Activated CD8-positive, alpha-beta memory T cell treated with anti-CD3 and anti-CD28 coated beads, Interleukin-2, amount 50 U/mL, for 1 hour (primary cell): ENCODE data around the gene WNT10A.
A peak's percentile ranks its signal among the peaks of the same experiment; 100 is the strongest.

Experiments
- DNase-seq: peaks from one replicate; pipeline ENCODE4 v3.0.0-alpha.2; 2020; ENCODE audit errors: extremely low read depth

Gene WNT10A

DNA sequence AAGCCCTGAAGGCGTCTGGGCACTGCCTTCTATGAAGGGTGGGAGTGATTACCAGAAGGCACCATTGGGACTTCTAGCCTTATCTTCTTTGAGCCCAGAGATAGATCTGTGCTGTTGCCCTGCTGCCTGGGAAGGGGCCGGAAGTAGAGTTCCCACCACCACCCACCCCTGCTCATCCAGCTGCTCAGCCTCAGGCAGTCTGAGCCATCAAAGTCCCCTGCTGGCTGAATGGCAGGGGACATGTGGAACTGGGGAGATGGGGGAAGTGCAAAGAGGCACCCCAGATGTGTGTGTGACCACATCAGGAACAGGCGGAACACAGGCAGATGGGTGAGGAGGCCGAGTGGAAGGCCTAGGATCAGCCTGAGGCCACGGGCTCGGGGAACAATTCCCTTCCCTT lies 3.3 kb upstream of the WNT10A start:
- DNase-seq: no peak

DNA sequence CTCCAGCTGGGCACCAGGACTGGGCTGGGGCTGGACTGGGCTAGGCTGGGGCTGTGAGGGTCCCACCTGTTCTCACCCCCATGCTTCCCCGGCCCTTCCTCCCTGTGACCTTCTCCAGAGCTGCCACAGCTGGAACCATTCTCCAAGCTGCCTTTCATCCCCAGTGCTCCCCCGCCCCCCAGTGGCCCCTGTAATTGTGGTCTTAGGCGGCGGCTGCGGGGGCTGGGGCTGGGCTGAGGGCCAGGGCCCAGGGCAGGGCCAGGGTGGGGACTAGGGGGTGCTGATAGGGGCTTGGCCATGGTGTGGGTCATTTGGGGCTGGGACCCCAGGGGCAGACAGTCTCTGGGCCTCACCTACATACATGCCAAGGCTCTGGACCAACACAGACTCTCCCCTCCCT lies 2.8 kb upstream of the WNT10A start:
- no peak for DNase-seq

DNA sequence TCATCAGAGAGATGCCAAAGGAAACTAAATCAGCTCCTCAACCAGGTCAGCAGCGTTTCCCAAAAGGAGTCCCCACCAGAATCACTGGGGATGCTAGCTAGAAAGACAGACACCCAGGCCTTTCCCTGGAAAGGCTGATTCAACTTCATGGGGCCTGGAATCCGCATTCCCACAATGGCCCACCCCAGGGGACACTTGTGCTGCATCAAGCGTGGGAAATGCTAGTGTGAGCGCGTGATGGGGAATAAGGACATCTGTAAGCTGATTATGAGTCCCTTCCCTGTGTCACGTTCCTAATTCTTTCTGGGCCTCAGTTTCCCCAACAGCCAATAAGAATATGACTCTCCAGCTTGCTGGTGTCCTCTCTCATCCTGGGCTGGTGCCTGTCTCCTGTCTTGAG lies 2.2 kb upstream of the WNT10A start:
- DNase-seq: no peak

DNA sequence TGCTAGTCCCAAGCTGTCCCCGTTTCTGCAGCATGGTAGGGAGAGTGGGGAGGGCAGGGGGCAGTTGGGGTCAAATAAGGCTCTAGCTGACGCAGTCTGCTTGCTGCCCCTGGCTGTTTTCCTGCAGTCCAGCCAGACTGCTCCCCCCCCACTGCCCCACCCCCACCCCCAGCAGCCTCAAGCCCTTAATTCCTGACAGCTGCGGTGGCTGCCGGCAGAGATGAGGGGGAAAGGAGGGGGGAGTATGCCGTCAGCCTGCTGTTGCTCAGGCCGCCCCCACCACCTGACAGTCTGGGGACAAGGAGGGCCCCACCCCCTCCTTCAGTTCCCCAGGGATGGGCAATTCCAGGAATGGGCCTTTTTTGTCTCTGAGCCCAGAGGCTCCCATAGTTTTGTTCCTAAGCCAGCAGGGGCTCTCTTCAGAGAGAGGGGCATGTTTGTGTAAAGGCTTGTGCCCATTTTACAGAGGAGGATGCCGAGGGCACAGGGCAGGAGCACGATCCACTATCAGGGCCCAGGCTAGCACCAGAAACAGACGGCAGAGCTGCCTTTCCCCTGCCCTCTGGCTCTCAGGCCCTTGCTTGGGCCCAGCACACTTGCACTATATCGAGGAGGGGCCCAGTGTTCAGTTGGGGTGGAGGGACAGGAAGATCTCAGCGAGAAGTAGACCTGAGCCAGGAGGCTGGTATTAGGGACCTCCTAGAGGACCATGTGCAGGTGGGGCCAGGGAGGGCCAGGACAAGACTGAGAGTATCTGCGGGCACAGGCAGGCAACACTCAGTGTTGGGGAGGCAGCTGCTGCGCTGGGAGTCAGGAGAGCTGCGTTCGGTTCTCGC lies 1.5 kb upstream of the WNT10A start:
- no peak for DNase-seq

DNA sequence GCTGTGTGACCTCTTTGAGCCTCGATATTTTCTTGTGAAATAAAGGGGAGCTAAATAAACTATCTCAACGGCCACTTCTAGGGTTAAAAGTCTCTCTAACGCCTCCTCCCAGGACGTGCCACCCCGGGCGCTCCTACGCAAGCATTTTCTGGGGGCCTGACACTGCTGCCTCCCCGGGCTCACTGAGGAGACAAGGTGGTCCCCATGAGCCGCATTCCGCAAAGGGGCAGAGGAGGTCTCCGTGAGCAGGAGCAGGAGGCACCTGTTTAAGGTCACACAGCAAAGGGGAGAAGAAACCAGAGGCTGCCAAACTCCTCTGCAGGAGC lies 913 bp upstream of the WNT10A start:
- no peak for DNase-seq

DNA sequence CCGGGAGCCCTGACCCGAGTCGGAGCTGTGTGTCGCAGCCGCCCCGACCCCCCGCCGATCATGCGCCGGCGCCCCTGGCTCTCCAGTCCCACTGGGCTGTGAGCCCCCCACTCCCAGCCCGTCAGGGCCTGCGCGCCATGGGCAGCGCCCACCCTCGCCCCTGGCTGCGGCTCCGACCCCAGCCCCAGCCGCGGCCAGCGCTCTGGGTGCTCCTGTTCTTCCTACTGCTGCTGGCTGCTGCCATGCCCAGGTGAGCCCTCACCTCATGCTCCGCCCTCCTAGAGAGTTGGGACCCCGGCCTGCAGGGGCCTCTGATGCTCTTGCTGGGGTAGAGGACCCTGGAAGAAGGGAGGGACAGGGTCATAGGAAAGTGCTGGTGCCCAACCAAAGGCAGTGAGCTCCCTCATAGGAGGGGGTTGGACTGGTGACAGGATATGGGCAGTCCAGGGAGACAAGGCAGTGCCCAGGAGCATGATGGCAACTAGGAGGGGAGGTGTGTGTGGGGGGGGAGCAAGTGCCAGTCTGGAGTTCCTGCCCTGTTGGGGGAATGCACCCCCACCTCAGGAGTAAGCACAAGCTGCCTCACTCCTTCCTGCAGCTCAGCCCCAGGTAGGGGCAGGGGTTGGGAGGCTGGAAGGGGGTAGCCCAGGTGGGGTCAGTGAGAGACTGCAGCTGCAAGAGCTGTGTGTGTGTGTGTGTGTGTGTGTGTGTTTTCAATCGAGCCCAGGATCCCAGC lies 375 bp downstream of the WNT10A start:
- no peak for DNase-seq

DNA sequence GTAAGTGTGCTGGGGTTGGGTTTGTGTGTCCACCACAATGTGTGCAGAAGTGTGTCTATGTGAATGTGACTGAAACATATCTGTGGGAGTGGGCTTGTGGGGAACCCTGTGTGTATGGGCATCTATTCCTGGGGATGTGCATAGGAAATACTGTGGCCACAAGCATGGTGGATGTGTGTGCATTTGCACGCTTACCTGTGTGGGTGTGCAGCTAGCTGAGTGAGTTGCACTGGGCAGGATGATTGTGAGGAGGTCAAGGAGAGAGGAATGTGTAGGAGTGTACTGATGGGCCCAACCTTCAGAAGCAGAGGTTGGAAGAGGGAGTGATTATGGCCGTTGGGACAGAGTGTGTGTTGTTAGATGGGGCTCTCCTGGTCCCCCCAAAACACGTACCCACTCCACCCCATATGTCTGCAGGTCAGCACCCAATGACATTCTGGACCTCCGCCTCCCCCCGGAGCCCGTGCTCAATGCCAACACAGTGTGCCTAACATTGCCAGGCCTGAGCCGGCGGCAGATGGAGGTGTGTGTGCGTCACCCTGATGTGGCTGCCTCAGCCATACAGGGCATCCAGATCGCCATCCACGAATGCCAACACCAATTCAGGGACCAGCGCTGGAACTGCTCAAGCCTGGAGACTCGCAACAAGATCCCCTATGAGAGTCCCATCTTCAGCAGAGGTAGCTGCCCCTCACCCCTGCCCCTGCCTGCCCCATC lies 1.2 kb downstream of the WNT10A start:
- DNase-seq: no peak

DNA sequence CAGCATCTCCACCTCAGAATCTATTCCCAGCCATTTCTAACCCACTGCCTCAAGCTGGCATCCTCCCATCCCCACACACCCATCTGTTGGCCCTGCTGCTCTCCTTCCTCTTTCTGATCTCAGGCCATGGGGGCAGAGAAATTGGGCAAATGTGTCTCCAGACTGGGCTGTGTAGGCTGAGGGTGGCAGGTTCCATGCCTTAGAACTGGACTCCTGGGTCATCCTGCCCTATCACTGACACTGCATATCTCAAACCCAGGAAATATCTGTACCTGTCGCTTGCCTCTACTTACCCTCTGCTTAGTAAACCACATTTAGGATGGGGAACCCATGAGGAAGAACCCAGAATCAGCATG lies 1.8 kb downstream of the WNT10A start:
- no peak for DNase-seq

DNA sequence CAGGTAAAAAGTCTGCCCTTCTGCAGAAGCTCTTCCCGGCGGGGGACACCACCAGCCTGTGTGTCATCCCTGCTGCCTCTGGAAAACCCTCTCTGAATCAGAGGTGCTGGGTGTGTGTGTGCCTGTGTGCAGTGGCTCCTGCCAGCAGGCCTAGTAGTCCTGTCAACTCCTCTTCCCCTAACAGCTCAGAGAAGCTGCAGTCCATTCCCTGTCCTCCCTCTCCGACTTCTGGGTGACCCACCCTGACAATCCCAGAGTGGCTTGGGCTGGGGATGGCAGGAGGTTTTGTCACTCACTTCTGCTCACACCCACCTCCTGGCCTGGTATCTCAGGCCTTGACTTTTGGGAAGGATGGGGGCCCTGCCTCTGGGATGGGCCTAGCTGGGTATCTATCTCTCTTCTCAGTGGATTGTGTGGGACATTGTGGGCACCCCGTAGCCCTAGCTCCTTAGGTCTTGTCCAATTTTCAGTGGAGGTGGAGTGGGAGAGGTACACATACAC lies 2.3 kb downstream of the WNT10A start:
- DNase-seq: no peak

DNA sequence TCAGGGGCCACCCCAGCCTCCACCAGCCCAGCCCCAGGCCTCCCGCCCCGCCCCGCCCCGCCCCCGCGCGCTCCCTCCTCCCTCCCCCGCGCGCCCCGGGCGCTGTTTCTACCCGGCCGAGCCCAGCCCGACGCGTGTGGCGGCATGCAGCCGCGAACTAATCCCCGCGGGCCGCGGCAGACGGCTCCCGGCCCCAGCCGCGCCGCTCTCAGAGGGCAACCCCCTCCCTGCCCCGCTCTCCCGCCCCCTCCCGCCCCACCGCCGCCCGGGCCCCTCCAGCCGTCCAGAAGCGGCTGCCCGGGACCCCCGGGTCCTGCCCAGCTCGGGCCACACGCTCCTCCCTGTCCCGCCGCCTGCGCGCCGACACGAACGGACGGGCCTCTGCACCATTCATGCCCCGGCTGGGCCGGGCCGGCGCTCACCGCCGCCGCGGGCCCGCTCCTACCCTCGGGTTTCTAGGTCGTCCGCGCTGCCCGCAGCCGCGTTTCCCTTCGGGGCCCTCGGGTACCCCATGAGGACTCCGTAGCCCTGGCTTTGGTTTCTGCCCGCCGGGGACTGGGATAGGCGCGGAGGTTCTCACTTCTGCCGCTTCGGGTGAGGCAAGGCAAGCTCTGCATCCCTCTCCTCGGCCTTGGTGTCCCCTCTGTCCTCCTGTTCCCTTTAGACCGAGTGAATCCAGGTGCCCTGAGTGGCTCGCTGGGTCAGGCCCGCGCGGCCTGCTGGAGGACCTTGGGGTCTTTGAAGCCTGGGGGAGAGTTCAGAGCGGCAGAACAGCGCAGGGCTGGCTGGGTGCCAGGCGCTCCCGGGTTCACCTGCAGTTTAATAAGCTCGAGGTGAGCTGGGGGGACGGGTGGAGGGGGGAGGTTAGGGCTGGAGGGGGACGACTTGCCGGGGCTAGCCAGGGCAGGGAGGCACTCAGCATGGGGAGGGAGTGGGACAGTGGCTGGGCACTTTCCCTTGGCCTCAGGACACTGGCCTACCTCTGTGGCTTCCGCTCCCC lies 3.1 kb downstream of the WNT10A start:
- DNase-seq: no peak

DNA sequence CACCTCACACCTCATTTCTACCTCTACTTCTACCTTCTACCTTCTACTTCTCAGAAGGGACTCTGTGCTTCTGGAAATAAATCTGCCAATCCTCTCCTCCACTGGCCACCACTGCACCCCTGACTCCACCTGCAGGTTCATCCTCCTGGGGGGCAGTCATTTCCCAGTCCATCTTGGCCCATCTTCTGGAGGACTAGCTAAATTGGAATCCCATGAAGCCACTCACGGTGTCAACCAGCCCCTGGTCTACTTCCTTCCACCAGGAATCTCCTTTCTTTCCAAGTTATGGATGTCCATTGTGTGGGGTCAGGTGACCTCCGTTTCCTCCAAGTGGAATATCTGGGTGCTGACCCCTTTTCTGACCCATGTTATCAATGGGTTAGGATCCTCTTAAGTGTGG lies 3.9 kb downstream of the WNT10A start:
- no peak for DNase-seq

DNA sequence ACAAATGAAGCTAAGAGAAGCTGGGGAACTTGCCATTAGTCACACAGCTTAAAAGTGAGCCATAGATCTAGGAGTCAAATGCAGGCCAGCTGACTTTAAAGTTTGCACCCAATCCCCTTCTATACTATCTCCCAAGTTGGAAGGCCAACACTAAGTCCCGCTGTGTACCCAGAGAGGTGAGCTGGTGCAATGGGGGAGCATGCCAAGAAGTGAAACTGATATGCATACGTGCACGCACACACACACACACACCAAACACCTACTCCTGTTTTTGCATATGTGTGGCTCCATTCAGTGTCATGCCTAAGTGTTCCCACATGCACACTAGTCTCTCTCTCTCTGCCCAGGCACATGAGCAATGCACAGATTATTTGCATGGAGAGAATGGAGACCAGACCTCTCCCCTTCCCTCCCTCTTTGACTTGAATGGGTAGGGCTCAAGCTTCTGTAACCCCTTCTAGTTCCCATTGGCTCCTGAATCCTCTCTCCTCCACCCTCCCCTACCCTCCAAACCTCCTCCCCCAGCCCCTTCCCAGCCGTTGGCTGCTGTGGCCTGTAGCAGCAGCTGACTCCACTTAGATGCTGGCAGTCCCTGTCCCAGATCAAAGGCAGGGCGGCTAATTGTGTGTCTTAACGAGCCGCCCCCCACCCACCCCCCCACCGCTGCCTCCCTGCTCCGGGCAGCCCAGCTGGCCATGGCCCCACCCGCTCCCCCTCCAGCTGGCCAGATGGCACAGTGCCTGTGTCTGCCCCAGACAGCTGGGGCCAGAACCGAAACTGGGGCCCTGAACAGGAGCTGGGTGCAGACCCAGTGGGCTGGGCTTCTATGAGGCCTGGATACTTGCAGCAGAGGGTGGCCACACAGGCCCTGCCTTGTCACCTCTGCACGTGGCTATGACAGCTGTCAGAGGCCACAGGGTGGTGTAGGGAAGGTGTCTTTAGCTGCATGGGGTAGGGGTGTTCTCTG lies 5.6 kb downstream of the WNT10A start:
- DNase-seq: no peak

DNA sequence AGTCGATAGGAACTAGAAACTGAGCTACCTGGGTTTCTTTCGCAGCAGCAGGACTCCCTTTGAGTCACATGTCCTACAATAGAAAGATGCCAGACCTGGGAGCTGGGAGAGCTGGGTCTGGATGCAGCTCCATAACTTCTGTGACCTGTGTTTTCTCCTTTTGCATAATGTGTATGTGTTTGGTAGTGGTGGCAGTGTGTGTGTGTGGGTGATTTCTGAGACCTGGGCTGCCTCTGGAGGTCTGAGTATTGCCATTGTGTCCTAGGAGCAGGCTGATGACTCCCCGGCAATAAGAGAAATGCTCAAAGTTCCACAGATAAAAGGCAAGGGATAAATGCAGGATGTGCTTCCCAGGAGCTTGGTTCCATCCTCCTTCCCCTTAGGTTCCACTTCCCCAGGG lies 6.4 kb downstream of the WNT10A start:
- no peak for DNase-seq

DNA sequence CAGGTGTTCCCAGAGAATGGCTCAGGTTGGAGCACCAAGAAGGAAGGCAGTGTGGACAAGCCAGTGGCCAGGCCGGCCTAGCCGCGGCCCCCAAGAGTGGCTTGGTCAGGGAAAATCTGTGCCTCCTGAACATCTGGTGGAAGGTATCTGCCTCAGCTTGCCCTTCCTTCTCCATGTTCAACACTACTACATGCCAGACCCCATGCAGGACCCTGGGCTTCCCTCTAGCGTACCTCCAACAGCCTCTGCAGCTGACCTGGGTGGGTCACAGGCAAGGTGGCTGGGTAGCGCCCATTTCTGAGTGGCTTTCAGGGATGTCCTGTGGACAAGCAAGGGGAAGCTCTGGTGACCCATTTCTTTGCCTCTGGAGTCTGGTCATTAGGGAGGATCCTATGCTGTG lies 7.7 kb downstream of the WNT10A start:
- DNase-seq: no peak

DNA sequence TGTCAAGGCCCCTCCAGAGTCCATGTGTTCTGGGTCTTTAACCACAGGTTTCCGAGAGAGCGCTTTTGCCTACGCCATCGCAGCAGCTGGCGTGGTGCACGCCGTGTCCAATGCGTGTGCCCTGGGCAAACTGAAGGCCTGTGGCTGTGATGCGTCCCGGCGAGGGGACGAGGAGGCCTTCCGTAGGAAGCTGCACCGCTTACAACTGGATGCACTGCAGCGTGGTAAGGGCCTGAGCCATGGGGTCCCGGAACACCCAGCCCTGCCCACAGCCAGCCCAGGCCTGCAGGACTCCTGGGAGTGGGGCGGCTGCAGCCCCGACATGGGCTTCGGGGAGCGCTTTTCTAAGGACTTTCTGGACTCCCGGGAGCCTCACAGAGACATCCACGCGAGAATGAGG lies 9.3 kb downstream of the WNT10A start:
- no peak for DNase-seq

DNA sequence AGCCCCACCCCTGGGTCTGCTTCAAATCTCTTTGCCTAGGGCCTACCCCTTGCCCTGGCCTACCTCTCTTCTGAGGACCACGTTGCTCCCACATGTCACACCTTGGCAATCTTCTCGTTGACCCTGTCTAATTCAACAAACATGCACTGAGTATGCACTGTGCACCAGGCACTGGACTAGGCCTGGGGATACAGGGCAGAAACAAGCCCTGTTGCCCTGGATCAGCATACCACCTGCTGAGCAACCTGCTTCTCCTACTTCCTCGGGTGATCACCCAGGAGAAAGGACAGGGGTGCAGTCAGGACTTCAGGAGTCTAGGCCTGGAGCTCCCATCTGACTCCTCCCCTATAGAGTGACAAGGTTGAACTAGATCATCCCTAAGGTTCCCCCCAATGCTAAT lies 9.7 kb downstream of the WNT10A start:
- no peak for DNase-seq

DNA sequence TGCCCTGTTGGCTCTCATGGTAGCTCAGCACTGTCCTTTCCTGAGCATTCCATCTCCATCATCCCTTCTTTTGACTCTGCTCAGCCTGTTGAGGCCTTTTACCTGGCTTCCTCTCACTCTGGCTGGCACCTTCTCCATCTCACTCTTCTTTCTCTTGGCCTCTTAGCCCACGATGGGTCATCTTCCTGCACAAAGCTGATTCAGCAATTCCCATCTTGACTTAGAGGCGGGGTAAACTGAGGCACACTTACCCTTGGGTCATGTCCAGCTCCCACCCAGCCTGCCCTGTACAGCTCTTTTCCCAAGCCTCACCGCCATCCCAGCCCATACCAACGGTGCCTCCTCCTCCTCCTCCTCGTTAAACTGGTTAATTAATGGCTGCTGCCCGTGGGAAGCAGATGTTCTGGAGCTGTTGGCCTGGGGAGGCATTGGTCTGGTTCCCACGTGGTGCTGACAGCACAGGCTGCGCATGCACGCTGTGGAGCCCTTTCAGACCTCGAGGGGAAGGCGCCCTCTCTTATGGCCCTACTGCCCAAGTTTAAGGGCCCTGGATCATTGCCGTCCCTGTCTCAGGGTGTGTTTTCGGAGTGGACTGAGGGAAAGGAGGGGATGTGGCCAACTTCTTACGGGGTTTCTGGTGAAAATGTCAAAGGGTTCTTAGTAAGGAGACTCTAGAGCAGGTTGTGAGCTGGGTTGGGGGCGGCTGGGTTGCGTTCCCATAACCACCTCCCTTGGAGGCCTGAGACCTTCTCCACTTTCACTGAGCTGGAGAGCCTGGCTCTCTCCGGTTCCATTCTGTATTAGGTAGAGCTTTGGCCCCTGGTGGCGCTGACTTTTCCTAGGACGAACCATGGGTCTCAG lies 10.9 kb downstream of the WNT10A start:
- no peak for DNase-seq

DNA sequence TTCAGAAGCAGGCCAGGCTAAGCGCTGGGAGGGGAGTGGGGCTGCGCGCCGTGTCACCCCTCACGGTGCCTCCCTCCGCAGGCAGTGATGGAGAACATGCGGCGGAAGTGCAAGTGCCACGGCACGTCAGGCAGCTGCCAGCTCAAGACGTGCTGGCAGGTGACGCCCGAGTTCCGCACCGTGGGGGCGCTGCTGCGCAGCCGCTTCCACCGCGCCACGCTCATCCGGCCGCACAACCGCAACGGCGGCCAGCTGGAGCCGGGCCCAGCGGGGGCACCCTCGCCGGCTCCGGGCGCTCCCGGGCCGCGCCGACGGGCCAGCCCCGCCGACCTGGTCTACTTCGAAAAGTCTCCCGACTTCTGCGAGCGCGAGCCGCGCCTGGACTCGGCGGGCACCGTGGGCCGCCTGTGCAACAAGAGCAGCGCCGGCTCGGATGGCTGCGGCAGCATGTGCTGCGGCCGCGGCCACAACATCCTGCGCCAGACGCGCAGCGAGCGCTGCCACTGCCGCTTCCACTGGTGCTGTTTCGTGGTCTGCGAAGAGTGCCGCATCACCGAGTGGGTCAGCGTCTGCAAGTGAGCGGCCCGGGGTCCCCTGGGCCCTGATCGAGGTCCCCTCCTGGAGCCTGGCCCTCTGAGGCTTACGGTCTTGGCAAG lies 12.2 kb downstream of the WNT10A start:
- peak; percentile 62 for DNase-seq
